GM19324 (cell line): ENCODE measurements around the gene TEX101.

Experiments
- ATAC-seq: cut with Tn5 transposase; IDR thresholded peaks from one replicate; pipeline ENCODE4 v1.9.1; 2021; ENCODE audit warnings: mild to moderate bottlenecking, moderate library complexity; ENCODE audit not compliant: unreplicated experiment, low FRiP score

The TEX101 gene

GRCh38 chr19:43444531-43445287 lies 30.0 kb downstream of the TEX101 start:
- no peak for ATAC-seq

GRCh38 chr19:43445426-43445825 lies 30.7 kb downstream of the TEX101 start:
- ATAC-seq, result no peak

- no peak for ATAC-seq
These were observed 32.2 kb downstream of the TEX101 start for GRCh38 chr19:43446746-43447489.

GRCh38 chr19:43447655-43448054 lies 33.0 kb downstream of the TEX101 start:
- ATAC-seq, result no peak

- ATAC-seq, result no peak
These were observed 35.9 kb downstream of the TEX101 start for GRCh38 chr19:43450545-43450997.

- no peak for ATAC-seq
These were observed 37.9 kb downstream of the TEX101 start for GRCh38 chr19:43452582-43452981.

GRCh38 chr19:43454031-43454430 lies 39.3 kb downstream of the TEX101 start:
- ATAC-seq, result no peak

GRCh38 chr19:43455321-43456113 lies 40.8 kb downstream of the TEX101 start:
- no peak for ATAC-seq

- ATAC-seq, result no peak
These were observed 43.1 kb downstream of the TEX101 start for GRCh38 chr19:43457809-43458208.

- no peak for ATAC-seq
These were observed 45.8 kb downstream of the TEX101 start for GRCh38 chr19:43460362-43461016.

GRCh38 chr19:43461303-43461702 lies 46.6 kb downstream of the TEX101 start:
- ATAC-seq, result no peak

GRCh38 chr19:43462383-43462782 lies 47.7 kb downstream of the TEX101 start:
- ATAC-seq, result no peak

GRCh38 chr19:43462785-43463380 lies 48.2 kb downstream of the TEX101 start:
- no peak for ATAC-seq

GRCh38 chr19:43463381-43464133 lies 48.9 kb downstream of the TEX101 start:
- ATAC-seq, result peak; percentile 79

GRCh38 chr19:43464134-43464775 lies 49.6 kb downstream of the TEX101 start:
- peak; percentile 15 for ATAC-seq

- no peak for ATAC-seq
These were observed 50.9 kb downstream of the TEX101 start, which contains the start of gene LYPD3 for GRCh38 chr19:43465468-43466120. LYPD3 (minus strand) TSS chr19:43465608; CDS start chr19:43465571, 37 bp downstream.

GRCh38 chr19:43466793-43467192 lies 52.1 kb downstream of the TEX101 start:
- ATAC-seq, result no peak

GRCh38 chr19:43467276-43467675 lies 52.6 kb downstream of the TEX101 start:
- ATAC-seq, result no peak
